Calu3 (cell line): ENCODE results near the gene ARL3. TPM values are rescaled to one million over a fixed set of nuclear protein-coding genes. Genes with fewer than 3 reads are reported as not detected.

Experiments
- BruUV-seq: library from RNA; stranded (reverse); fragments of 400-500 nt; replicated peaks from 2 replicates; lab custom pipeline; 2021; lab: Mats Ljungman, UMichigan
- CTCF ChIA-PET: fragments of 300-600 bp; sonication (Branson Sonifier 250); formaldehyde crosslinking; loops from one replicate; lab custom pipeline; 2022; ENCODE audit warnings: antibody characterized with exemption; lab: Charles Lee
- DNase-seq: peaks from one replicate; pipeline ENCODE4 v3.0.0; 2022
- H3K27ac Mint-ChIP-seq: one replicate; pipeline ENCODE4 v1.8.0; 2022; ENCODE audit warnings: mixed read lengths; ENCODE audit not compliant: unreplicated experiment
- H3K27me3 Mint-ChIP-seq: one replicate; pipeline ENCODE4 v1.8.0; 2022; ENCODE audit warnings: mixed read lengths; ENCODE audit not compliant: unreplicated experiment
- H3K36me3 Mint-ChIP-seq: one replicate; pipeline ENCODE4 v1.8.0; 2022; ENCODE audit warnings: mild to moderate bottlenecking, moderate library complexity, mixed read lengths; ENCODE audit not compliant: insufficient read depth, unreplicated experiment
- H3K4me1 Mint-ChIP-seq: one replicate; pipeline ENCODE4 v1.8.0; 2022; ENCODE audit warnings: mild to moderate bottlenecking, low read depth, mixed read lengths; ENCODE audit not compliant: unreplicated experiment
- H3K4me3 Mint-ChIP-seq: one replicate; pipeline ENCODE4 v1.8.0; 2022; ENCODE audit warnings: mild to moderate bottlenecking, low read depth, moderate library complexity, mixed read lengths; ENCODE audit not compliant: unreplicated experiment
- H3K9me3 Mint-ChIP-seq: one replicate; pipeline ENCODE4 v1.8.0; 2022; ENCODE audit warnings: low read depth, mixed read lengths; ENCODE audit not compliant: unreplicated experiment
- CTCF ChIP-seq: fragments of 200-600 bp; IDR thresholded peaks from one replicate; pipeline ENCODE4 v1.8.0; 2022; ENCODE audit warnings: antibody characterized with exemption; ENCODE audit not compliant: unreplicated experiment
- intact Hi-C: fragments of 100-400 bp; cut with micrococcal nuclease; formaldehyde crosslinking; loops from one replicate; pipeline ENCODE4 v1.10.0; 2022; ENCODE audit not compliant: unreplicated experiment
- total RNA-seq: library from RNA; stranded (reverse); gene quantifications from 2 replicates; pipeline ENCODE4 v1.2.3, GENCODE V29; 2022

Gene ARL3
- total RNA-seq, 1 experiment from 2014 or later: 5.6 TPM

GRCh38 chr10:102714621-102715455 lies 641 bp upstream of the ARL3 start, which contains the start of gene SFXN2:
Gene SFXN2, plus strand, starts transcription at chr10:102714636. Its CDS starts 12,001 bp downstream, at chr10:102726637.
- CTCF ChIA-PET: interaction anchor here (0.5 to 1.4 kb wide), 2 partner anchors 13 to 627 kb away, joined by 3 read pairs; no protein-coding TSS in a partner anchor
- peak; percentile 34 for DNase-seq
- Mint-ChIP-seq H3K4me3 (peak within 1 kb of the TSS; percentile 94), H3K36me3 (peaks cover 24% of the 10 kb centered on the region), H3K27ac (peak within 1 kb of the TSS; percentile 58), H3K4me1 (peaks cover 20% of the 10 kb centered on the region), H3K9me3 (no peaks in the 10 kb centered on the region), H3K27me3 (no peaks in the 10 kb centered on the region)
- intact Hi-C loops: no loop called here
- no peak for TF ChIP-seq CTCF
- BruUV-seq: TSS peak; percentile 47

- peaks cover 21% of the 10 kb centered on the region for H3K4me1 Mint-ChIP-seq
- H3K9me3 Mint-ChIP-seq: no peaks in the 10 kb centered on the region
- intact Hi-C loops: no loop called here
- BruUV-seq: no TSS peak
- H3K4me3 Mint-ChIP-seq: peak overlapping the region; percentile 94
- no peak for TF ChIP-seq CTCF
- no peak overlapping the region for H3K27ac Mint-ChIP-seq
- no peaks in the 10 kb centered on the region for H3K27me3 Mint-ChIP-seq
- H3K36me3 Mint-ChIP-seq: peaks cover 24% of the 10 kb centered on the region
- no peak for DNase-seq
- CTCF ChIA-PET: no interaction called here
These were observed 721 bp downstream of the ARL3 start for GRCh38 chr10:102713539-102713813.

DNA sequence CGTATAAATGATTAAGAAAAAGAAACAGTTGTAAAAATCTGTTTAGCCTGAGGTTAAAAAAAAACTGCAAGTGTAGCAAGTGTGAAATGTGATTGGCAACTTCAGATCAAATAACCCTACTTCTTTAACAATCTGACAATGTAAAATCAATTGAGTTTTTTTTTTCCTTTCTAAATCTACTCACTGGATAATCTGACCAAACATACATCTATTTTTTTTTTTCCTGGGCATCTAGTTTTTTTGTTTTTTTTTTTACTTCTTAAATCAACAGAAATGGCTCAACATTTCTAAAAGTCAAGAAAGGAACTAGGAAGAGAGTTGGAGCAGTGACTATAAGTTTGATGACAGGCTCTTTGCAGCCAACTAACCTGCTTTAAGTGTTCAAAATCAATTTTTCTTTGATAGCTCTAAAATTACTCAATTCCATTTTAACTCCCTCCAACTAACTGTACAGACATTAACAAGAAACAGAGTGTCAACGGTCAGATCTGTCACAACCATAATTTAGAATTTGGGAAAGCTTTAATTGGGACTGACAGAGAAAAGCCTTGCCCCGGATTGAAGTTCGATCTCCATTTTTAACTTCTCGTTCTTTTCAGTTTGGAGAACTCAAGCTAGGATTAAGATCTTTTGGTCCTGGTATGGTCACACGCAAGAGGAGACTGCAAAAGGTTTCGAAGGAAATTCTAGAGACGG lies 1.2 kb downstream of the ARL3 start:
- H3K4me3 Mint-ChIP-seq: peak overlapping the region; percentile 94
- intact Hi-C loops: no loop called here
- H3K27me3 Mint-ChIP-seq: no peaks in the 10 kb centered on the region
- no peaks in the 10 kb centered on the region for H3K9me3 Mint-ChIP-seq
- no peak for TF ChIP-seq CTCF
- H3K27ac Mint-ChIP-seq: no peak overlapping the region
- CTCF ChIA-PET: no interaction called here
- no peak for DNase-seq
- TSS peak; percentile 40 for BruUV-seq
- peaks cover 21% of the 10 kb centered on the region for H3K4me1 Mint-ChIP-seq
- peaks cover 24% of the 10 kb centered on the region for H3K36me3 Mint-ChIP-seq

GRCh38 chr10:102712089-102712488 lies 2.1 kb downstream of the ARL3 start:
- H3K27me3 Mint-ChIP-seq: no peaks in the 10 kb centered on the region
- H3K36me3 Mint-ChIP-seq: peaks cover 24% of the 10 kb centered on the region
- CTCF ChIA-PET: no interaction called here
- H3K4me1 Mint-ChIP-seq: peaks cover 21% of the 10 kb centered on the region
- no peak for TF ChIP-seq CTCF
- no peak overlapping the region for H3K4me3 Mint-ChIP-seq
- no peak overlapping the region for H3K27ac Mint-ChIP-seq
- H3K9me3 Mint-ChIP-seq: no peaks in the 10 kb centered on the region
- intact Hi-C loops: no loop called here
- BruUV-seq: no TSS peak
- no peak for DNase-seq
